Measurements from ENCODE around the gene ZNF638.
"Not testable (repeated sequence)": the region's sequence is repeated elsewhere in the genome, so short reads cannot be mapped to it uniquely, and the experiment has no call there.

Gene ZNF638

GRCh38 chr2:71331581-71332434 is at the start of gene ZNF638:
TSS of gene ZNF638 (plus strand) at chr2:71331782. CDS start at chr2:71348955, 17,173 bp downstream.
- peak; percentile 96 for DNase-seq

- no peak for DNase-seq
These were observed 49.6 kb upstream of the ZNF638 start for GRCh38 chr2:71281950-71282349.

DNA sequence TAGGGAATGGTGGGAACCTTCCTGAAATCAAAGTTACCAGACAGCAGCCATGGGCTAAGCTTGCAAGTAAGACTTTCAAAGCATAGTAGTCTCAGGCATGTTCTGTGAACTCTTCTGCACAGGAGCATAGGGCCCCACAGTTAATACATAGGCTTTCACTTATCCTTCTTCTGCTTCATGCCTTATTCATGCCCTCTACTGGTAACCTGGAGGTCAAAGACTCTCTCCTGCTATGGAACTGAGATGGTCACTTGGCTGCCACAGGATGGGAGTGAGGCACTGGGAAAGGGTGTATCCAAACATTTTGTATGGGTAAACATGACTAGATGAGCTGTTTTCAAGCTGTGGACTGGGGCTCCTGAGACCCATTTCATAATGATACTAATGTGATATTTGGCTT is 49.1 kb upstream of the ZNF638 start:
- DNase-seq, result no peak

- DNase-seq, result no peak
These were observed 48.5 kb upstream of the ZNF638 start for GRCh38 chr2:71283131-71283530.

GRCh38 chr2:71285706-71286105 is 45.9 kb upstream of the ZNF638 start:
- no peak for DNase-seq

- peak; percentile 23 for DNase-seq
These were observed 40.2 kb upstream of the ZNF638 start for GRCh38 chr2:71291398-71291797.

DNA sequence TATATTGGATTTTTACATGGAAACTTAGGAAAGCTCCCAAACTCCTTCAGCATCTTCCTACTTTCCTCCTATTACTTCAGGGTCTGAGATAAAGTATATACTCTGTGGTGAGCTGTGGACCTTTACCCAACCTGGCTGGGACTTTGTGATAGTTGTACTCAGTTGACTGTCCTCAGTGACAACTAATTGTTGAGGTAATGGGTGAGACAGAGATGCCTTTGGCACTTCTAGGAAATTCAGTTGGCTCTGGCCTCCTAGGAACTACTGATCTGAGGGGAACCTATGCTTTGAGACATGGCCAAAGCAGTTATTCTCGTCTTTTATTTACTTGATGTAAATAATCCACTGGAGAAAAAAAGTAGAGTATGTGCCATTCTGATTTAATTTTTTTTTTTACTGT is 39.4 kb upstream of the ZNF638 start:
- no peak for DNase-seq

DNA sequence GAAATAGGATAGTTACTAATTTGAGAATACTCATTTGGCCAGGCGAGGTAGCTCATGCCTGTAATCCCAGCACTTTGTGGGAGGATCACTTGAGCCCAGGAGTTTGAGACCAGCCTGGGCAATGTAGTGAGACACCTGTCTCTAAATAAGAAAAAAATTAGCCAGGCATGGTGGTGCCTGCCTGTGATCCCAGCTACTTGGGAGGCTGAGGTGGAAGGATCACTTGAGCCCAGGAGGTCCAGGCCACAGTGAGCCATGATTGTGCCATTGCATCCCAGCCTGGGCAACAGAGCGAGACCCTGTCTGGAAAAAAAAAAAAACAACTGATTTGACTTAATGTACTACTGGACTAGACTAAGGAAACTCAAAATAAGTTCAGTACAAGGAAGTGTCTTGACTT is 32.7 kb upstream of the ZNF638 start:
- no peak for DNase-seq

- no peak for DNase-seq
These were observed 32.1 kb upstream of the ZNF638 start for GRCh38 chr2:71299507-71299906.

DNA sequence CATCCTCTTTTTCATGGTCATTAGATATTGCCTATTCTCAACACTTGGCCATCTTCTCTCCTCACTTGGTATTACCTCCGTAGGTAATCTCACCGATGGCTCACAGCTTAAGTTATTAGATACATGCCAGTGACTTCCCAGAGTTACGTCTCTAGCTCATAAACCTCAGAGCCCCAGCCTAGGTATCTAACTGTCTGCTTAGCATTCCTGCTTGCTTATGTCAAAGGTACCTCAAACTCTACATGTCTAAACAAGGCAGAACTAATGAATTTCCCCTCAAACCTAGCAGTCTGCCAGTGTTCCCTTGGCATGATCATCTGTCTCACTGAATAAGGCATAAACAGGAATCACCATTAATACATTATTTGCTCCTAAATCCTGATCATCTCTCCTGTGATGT is 27.7 kb upstream of the ZNF638 start:
- DNase-seq, result no peak

DNA sequence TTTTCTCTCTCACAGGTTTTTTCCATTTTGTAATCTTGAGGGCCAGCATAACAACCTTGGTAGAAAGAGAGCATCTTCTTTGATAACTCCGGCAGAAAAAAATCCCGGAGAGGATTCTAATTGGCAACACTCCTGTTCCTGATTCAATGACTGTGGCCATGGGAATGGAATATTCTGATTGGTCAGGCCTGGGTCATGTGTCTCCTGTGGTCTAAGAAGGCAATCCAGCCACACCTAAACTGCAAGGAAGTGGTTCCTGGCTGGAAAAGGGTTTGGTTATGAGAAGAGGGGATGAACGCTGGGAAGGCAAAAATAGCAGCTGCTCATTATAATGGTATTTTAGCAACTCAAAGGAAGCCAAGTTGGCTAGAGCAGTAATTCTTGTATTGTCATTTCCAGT is 24.8 kb upstream of the ZNF638 start:
- no peak for DNase-seq

DNA sequence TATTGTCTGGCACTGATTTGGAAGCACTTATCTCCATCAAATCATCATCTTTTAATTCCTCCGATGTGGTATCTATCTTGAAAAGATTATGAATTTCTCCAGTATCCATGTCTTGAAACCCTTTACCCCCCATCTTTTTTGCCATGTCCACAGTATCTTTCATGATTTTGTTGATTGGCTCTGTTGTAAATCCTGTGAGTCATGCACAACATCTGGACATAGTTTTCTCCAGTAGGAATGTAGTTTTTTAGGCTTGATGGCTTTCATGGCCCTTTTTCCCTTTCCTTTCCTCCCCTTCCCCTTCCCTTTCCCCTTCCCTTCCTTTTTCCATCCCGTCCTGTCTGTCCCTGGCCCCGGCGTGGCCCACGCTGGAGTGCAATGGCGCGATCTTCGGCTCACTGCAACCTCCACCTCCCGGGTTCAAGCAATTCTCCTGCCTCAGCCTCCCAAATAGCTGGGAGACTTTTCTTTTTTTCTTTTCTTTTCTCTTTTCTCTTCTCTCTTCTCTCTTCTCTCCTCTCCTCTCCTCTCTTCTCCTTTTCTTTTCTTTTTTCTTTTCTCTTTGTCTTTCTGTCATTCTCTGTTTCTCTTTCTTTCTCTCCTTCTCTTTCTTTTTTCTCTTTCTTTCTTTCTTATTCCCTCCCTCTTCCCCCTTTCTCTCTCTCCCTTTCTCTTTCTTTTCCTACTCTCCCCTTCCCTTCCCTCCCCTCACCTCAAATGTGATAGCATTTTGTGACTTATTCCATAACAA is 18.4 kb upstream of the ZNF638 start:
- no peak for DNase-seq

- DNase-seq, result no peak
These were observed 14.5 kb upstream of the ZNF638 start for GRCh38 chr2:71317060-71317459.

GRCh38 chr2:71317900-71318299 is 13.7 kb upstream of the ZNF638 start:
- DNase-seq, result not testable (repeated sequence)

- DNase-seq, result no peak
These were observed 8.2 kb upstream of the ZNF638 start for GRCh38 chr2:71323386-71323785.

DNA sequence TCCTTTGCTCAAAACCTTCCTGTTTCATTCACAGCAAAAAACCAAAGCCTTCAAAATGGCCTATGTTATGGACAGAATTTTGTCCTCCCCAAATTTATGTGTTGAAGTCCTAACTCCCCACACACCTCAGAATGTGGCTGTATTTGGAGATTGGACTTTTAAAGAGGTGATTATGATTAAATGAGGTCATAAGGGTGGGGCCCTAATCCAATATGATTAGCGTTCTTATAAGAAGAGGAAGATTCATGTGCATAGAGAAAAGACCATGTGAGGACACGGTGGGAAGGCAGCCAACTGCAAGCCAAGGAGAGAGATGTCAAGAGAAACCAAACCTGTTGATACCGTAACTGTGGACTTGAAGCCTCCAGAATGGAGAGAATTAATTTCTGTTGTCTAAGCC is 4.6 kb upstream of the ZNF638 start:
- DNase-seq, result no peak

DNA sequence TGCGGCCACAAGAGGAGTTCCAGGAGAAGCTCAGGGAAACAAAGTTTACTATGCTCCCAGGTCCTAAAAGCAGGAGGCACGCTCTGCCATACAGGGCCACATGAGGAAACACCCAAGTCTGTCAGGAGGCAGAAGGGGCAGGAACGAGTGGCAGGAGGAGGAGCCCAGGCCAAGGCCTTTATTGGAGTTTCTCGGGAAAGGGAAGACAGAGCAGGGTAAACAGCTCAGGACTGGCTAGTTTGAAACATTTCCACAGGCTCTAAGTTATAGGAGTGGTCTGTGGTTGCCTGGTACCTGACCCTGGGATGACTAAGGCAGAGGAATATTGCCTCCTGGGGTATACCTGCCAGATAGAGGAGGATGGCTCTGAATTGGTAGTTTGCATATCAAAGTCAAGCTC is 3.7 kb upstream of the ZNF638 start:
- no peak for DNase-seq

- DNase-seq, result no peak
These were observed 1.4 kb upstream of the ZNF638 start for GRCh38 chr2:71330155-71330554.

DNA sequence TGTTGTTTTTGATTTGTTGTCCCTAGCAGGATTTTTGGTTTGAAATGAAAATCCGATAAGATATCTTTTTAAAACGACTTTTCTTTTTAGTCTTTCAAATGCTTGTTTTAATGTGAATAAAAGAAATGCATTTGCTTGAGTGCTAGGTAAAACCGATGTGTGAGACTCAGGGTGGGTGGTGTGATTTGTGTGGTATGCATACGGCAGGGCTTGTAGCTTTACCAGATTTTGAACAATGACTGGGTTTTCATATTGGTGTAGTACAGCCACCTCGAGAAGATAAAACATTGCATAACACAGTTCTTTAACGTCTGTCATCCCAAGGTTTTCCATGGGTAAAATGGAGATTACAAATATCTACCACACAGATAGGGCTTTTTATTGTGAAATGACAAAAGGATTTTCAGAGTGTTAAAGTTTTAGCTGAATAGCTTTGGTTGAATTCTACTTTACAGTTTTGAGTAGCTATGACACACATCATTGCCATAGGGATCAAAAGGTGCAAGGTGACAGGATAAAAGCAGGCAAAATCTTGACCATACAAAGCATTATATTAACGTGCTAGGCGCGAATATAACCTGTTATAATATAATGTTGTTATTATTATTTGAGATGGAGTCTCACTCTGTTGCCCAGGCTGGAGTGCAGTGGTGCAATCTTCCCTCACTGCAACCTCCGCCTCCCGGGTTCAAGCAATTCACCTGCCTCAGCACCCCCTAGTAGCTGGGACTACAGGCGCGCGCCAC is 824 bp upstream of the ZNF638 start:
- DNase-seq, result no peak

DNA sequence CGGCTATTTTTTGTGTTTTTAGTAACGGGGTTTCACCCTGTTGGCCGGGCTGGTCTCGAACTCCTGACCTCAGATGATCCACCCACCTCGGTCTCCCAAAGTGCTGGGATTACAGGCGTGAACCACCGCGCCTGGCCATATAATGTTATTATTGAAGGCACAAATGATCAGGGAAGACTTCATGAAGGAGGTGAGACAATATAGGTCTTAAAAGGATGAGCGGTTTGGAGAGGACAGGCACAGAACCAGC is 326 bp upstream of the ZNF638 start:
- DNase-seq, result not testable (repeated sequence)

DNA sequence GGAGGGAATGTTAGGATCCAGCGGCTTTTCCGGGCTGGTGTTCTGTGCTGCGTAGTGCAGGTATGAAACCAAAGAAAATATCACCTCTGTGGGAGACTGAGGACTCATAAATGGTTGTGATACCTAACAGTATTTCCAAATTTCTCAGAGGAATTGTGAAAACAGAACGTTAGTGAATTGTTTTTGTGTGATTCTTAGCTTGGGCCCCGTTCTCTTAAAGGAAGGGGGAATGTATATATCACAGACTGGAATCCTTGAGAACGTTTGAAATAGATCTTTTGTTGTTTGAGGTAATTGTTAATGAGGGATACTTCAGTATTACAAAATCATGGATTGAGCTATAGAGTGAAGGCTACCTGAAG is 834 bp downstream of the ZNF638 start:
- no peak for DNase-seq

DNA sequence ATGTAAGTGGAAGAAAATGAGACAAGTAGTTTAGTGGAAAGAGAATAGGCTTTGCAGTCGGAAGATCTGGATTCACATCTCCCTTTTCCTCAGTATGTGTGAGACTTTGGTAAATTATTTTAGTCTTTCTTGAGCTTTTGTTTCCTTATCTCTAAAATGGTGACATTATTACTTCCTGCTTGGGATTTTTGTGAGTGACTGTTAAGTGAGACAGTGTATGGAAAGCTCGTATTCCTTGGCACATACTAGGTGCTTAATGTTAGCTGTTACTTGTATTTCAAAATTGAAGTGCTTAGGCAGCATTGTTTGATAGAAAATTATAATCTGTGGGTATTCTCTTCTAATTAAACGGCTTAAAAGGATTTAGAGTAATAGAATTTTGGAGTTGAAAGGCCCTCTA is 2.0 kb downstream of the ZNF638 start:
- no peak for DNase-seq

- DNase-seq, result no peak
These were observed 4.8 kb downstream of the ZNF638 start for GRCh38 chr2:71336384-71336783.

DNA sequence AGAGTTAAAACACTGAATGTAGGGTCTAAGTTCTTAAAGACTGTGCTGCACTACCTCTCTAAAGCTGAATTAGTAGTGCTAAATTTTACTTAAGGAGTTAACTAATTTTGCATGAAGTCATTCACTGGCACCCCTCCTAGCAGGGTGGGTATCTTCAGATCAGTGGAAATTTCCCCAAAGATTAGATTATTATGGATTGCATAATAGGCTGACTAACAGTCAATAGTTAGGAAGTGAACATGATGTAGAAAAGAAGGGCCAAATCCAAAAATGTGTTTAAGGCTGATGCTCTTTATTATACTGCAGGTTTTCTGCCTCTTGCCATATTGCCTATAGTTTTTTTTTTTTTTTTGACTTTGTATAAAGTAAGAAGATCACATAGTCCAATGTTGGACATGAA is 5.2 kb downstream of the ZNF638 start:
- DNase-seq, result no peak

Measured in right hindlimb (tissue), 1 donor.